ENCODE results near the gene FHAD1.

Gene FHAD1

GRCh38 chr1:15332952-15333715 is 86.1 kb downstream of the FHAD1 start:
- no peaks in the 10 kb centered on the region; the same call in 1 of the 2 replicates for H3K9me3 ChIP-seq (ENCODE audit: insufficient read depth, low read depth, low read length)
- no peak overlapping the region for H3K4me3 ChIP-seq (ENCODE audit: low read length)
- no peak overlapping the region for H3K27ac ChIP-seq (ENCODE audit: low read depth, low read length)
- no peaks in the 10 kb centered on the region for H3K27me3 ChIP-seq (ENCODE audit: insufficient read depth, low read length)
- 0 out of 2 replicates have a peak, but pooled peaks cover 2% of the 10 kb centered on the region for H3K4me1 ChIP-seq (ENCODE audit: insufficient read depth, low read length)
- no peaks in the 10 kb centered on the region for H3K36me3 ChIP-seq (ENCODE audit: insufficient read depth, low read length)
- H3K9ac ChIP-seq (ENCODE audit: low read depth, low read length), result no peak overlapping the region
- WGBS, result 96% methylated on average over 6 of the region's 11 CpGs

GRCh38 chr1:15334995-15335394 is 88.0 kb downstream of the FHAD1 start:
- no peaks in the 10 kb centered on the region for H3K36me3 ChIP-seq (ENCODE audit: insufficient read depth, low read length)
- H3K4me1 ChIP-seq (ENCODE audit: insufficient read depth, low read length), result 0 out of 2 replicates have a peak, but pooled peaks cover 2% of the 10 kb centered on the region
- 94% methylated on average over 10 of the region's 10 CpGs for WGBS
- no peaks in the 10 kb centered on the region for H3K27me3 ChIP-seq (ENCODE audit: insufficient read depth, low read length)
- H3K27ac ChIP-seq (ENCODE audit: low read depth, low read length), result no peak overlapping the region
- H3K9ac ChIP-seq (ENCODE audit: low read depth, low read length), result no peak overlapping the region
- H3K4me3 ChIP-seq (ENCODE audit: low read length), result no peak overlapping the region
- H3K9me3 ChIP-seq (ENCODE audit: insufficient read depth, low read depth, low read length), result no peaks in the 10 kb centered on the region; the same call in 1 of the 2 replicates

- Histone ChIP-seq H3K4me1 (ENCODE audit: insufficient read depth, low read length) (0 out of 2 replicates have a peak, but pooled peaks cover 2% of the 10 kb centered on the region), H3K4me3 (ENCODE audit: low read length) (no peak overlapping the region), H3K27ac (ENCODE audit: low read depth, low read length) (no peak overlapping the region), H3K9me3 (ENCODE audit: insufficient read depth, low read depth, low read length) (no peaks in the 10 kb centered on the region; the same call in 1 of the 2 replicates), H3K27me3 (ENCODE audit: insufficient read depth, low read length) (no peaks in the 10 kb centered on the region), H3K36me3 (ENCODE audit: insufficient read depth, low read length) (no peaks in the 10 kb centered on the region), H3K9ac (ENCODE audit: low read depth, low read length) (no peak overlapping the region)
- 91% methylated on average over 7 of the region's 7 CpGs for WGBS
Measured at GRCh38 chr1:15336866-15337265, 89.8 kb downstream of the FHAD1 start.

- Histone ChIP-seq H3K9ac (ENCODE audit: low read depth, low read length) (no peak overlapping the region), H3K27me3 (ENCODE audit: insufficient read depth, low read length) (no peaks in the 10 kb centered on the region), H3K27ac (ENCODE audit: low read depth, low read length) (no peak overlapping the region), H3K9me3 (ENCODE audit: insufficient read depth, low read depth, low read length) (no peaks in the 10 kb centered on the region; the same call in 1 of the 2 replicates), H3K36me3 (ENCODE audit: insufficient read depth, low read length) (no peaks in the 10 kb centered on the region), H3K4me1 (ENCODE audit: insufficient read depth, low read length) (0 out of 2 replicates have a peak, but pooled peaks cover 2% of the 10 kb centered on the region), H3K4me3 (ENCODE audit: low read length) (no peak overlapping the region)
- 73% methylated on average over 17 of the region's 17 CpGs for WGBS
Measured at GRCh38 chr1:15337656-15338402, 90.8 kb downstream of the FHAD1 start.

GRCh38 chr1:15339570-15339969 is 92.5 kb downstream of the FHAD1 start:
- Histone ChIP-seq H3K27ac (ENCODE audit: low read depth, low read length) (no peak overlapping the region), H3K27me3 (ENCODE audit: insufficient read depth, low read length) (no peaks in the 10 kb centered on the region), H3K4me1 (ENCODE audit: insufficient read depth, low read length) (0 out of 2 replicates have a peak, but pooled peaks cover 2% of the 10 kb centered on the region), H3K9ac (ENCODE audit: low read depth, low read length) (no peak overlapping the region), H3K36me3 (ENCODE audit: insufficient read depth, low read length) (no peaks in the 10 kb centered on the region), H3K4me3 (ENCODE audit: low read length) (no peak overlapping the region), H3K9me3 (ENCODE audit: insufficient read depth, low read depth, low read length) (no peaks in the 10 kb centered on the region; the same call in 1 of the 2 replicates)
- whole genome bisulfite sequencing, result 94% methylated on average over 4 of the region's 4 CpGs

GRCh38 chr1:15341228-15341627 is 94.2 kb downstream of the FHAD1 start:
- Histone ChIP-seq H3K27me3 (ENCODE audit: insufficient read depth, low read length) (no peaks in the 10 kb centered on the region), H3K9me3 (ENCODE audit: insufficient read depth, low read depth, low read length) (no peaks in the 10 kb centered on the region; the same call in 1 of the 2 replicates), H3K36me3 (ENCODE audit: insufficient read depth, low read length) (no peaks in the 10 kb centered on the region), H3K9ac (ENCODE audit: low read depth, low read length) (no peak overlapping the region), H3K4me3 (ENCODE audit: low read length) (no peak overlapping the region), H3K27ac (ENCODE audit: low read depth, low read length) (no peak overlapping the region), H3K4me1 (ENCODE audit: insufficient read depth, low read length) (0 out of 2 replicates have a peak, but pooled peaks cover 2% of the 10 kb centered on the region)
- WGBS, result 90% methylated on average over 2 of the region's 2 CpGs

- 0 out of 2 replicates have a peak, but pooled peaks cover 2% of the 10 kb centered on the region for H3K4me1 ChIP-seq (ENCODE audit: insufficient read depth, low read length)
- no peaks in the 10 kb centered on the region for H3K27me3 ChIP-seq (ENCODE audit: insufficient read depth, low read length)
- H3K4me3 ChIP-seq (ENCODE audit: low read length), result no peak overlapping the region
- H3K36me3 ChIP-seq (ENCODE audit: insufficient read depth, low read length), result no peaks in the 10 kb centered on the region
- no peak overlapping the region for H3K27ac ChIP-seq (ENCODE audit: low read depth, low read length)
- no peaks in the 10 kb centered on the region; the same call in 1 of the 2 replicates for H3K9me3 ChIP-seq (ENCODE audit: insufficient read depth, low read depth, low read length)
- no peak overlapping the region for H3K9ac ChIP-seq (ENCODE audit: low read depth, low read length)
- 93% methylated on average over 12 of the region's 12 CpGs for WGBS
Measured at GRCh38 chr1:15341634-15342407, 94.8 kb downstream of the FHAD1 start.

- no peak overlapping the region for H3K9ac ChIP-seq (ENCODE audit: low read depth, low read length)
- 94% methylated on average over 4 of the region's 4 CpGs for WGBS
- no peak overlapping the region for H3K27ac ChIP-seq (ENCODE audit: low read depth, low read length)
- H3K36me3 ChIP-seq (ENCODE audit: insufficient read depth, low read length), result no peaks in the 10 kb centered on the region
- H3K4me3 ChIP-seq (ENCODE audit: low read length), result no peak overlapping the region
- 0 out of 2 replicates have a peak, but pooled peaks cover under 1% of the 10 kb centered on the region for H3K4me1 ChIP-seq (ENCODE audit: insufficient read depth, low read length)
- no peaks in the 10 kb centered on the region for H3K27me3 ChIP-seq (ENCODE audit: insufficient read depth, low read length)
- H3K9me3 ChIP-seq (ENCODE audit: insufficient read depth, low read depth, low read length), result no peaks in the 10 kb centered on the region; the same call in 1 of the 2 replicates
Measured at GRCh38 chr1:15342408-15342967, 95.5 kb downstream of the FHAD1 start.

GRCh38 chr1:15343099-15343498 is 96.1 kb downstream of the FHAD1 start:
- no peak overlapping the region for H3K4me3 ChIP-seq (ENCODE audit: low read length)
- WGBS, result 95% methylated on average over 6 of the region's 9 CpGs
- H3K27me3 ChIP-seq (ENCODE audit: insufficient read depth, low read length), result no peaks in the 10 kb centered on the region
- no peaks in the 10 kb centered on the region; the same call in 1 of the 2 replicates for H3K9me3 ChIP-seq (ENCODE audit: insufficient read depth, low read depth, low read length)
- no peak overlapping the region for H3K9ac ChIP-seq (ENCODE audit: low read depth, low read length)
- no peaks in the 10 kb centered on the region for H3K36me3 ChIP-seq (ENCODE audit: insufficient read depth, low read length)
- no peaks in the 10 kb centered on the region for H3K4me1 ChIP-seq (ENCODE audit: insufficient read depth, low read length)
- H3K27ac ChIP-seq (ENCODE audit: low read depth, low read length), result no peak overlapping the region

GRCh38 chr1:15343729-15344128 is 96.7 kb downstream of the FHAD1 start:
- no peaks in the 10 kb centered on the region for H3K9me3 ChIP-seq (ENCODE audit: insufficient read depth, low read depth, low read length)
- WGBS, result 84% methylated on average over 11 of the region's 11 CpGs
- H3K27me3 ChIP-seq (ENCODE audit: insufficient read depth, low read length), result no peaks in the 10 kb centered on the region
- no peak overlapping the region for H3K4me3 ChIP-seq (ENCODE audit: low read length)
- H3K9ac ChIP-seq (ENCODE audit: low read depth, low read length), result no peak overlapping the region
- no peak overlapping the region for H3K27ac ChIP-seq (ENCODE audit: low read depth, low read length)
- H3K36me3 ChIP-seq (ENCODE audit: insufficient read depth, low read length), result no peaks in the 10 kb centered on the region
- no peaks in the 10 kb centered on the region for H3K4me1 ChIP-seq (ENCODE audit: insufficient read depth, low read length)
